Sigmoid colon (tissue), 7 donors: ENCODE data around the gene PTRH1. TPM values are rescaled to one million over a fixed set of nuclear protein-coding genes. Genes with fewer than 3 reads are reported as not detected.

Source experiments
- DNase-seq: peaks from one replicate; pipeline ENCODE4 v3.0.0-alpha.2; 2019
- H3K27ac ChIP-seq, 4 donors: fragments of 200-600 bp; sonication (generic); one replicate each; pipeline ENCODE4 v1.5.1; 2016 to 2019; ENCODE audit warnings: mild to moderate bottlenecking in 1 of 4
- H3K27me3 ChIP-seq, 3 donors: fragments of 200-600 bp; sonication (generic); one replicate each; pipeline ENCODE4 v1.5.1; 2019; ENCODE audit warnings: mild to moderate bottlenecking in 1 of 3
- H3K36me3 ChIP-seq, 4 donors: fragments of 200-600 bp; sonication (generic); one replicate each; pipeline ENCODE4 v1.5.1; 2016 to 2019
- H3K4me1 ChIP-seq, 4 donors: fragments of 200-600 bp; sonication (generic); one replicate each; pipeline ENCODE4 v1.5.1; 2017 to 2019
- H3K4me3 ChIP-seq, 4 donors: fragments of 200-600 bp; sonication (generic); one replicate each; pipeline ENCODE4 v1.5.1; 2017 to 2019; ENCODE audit warnings: mild to moderate bottlenecking in 2 of 4, moderate library complexity in 1 of 4
- H3K9me3 ChIP-seq, 4 donors: fragments of 200-600 bp in 3 of 4; sonication (generic) in 3 of 4; one replicate each; pipeline versions ENCODE4 v1.5.1 to v1.6.1; 2013 to 2019
- CTCF ChIP-seq, 4 experiments: fragments of 450-650 bp in 3 of 4; fragments of 200-600 bp in 1 of 4; IDR thresholded peaks; one replicate each; pipeline ENCODE4 v1.5.1; 2016 to 2019; ENCODE audit warnings: antibody characterized with exemption in 4 of 4, mild to moderate bottlenecking in 3 of 4, moderate library complexity in 2 of 4
- EP300 ChIP-seq, 4 donors: sonication (generic); formaldehyde crosslinking; IDR thresholded peaks; one replicate each; pipeline ENCODE4 v1.6.1; 2017; ENCODE audit warnings: antibody characterized with exemption in 4 of 4
- POLR2A ChIP-seq, 2 donors: fragments of 450-650 bp; IDR thresholded peaks; one replicate each; pipeline ENCODE4 v1.6.1; 2016; ENCODE audit warnings: antibody characterized with exemption in 2 of 2, mild to moderate bottlenecking in 2 of 2, moderate library complexity in 2 of 2
- POLR2AphosphoS5 ChIP-seq, 4 donors: sonication (generic); formaldehyde crosslinking; IDR thresholded peaks; one replicate each; pipeline ENCODE4 v1.6.1; 2017; ENCODE audit warnings: antibody characterized with exemption in 4 of 4
- WGBS, 2 donors: extraction: QIAGEN DNeasy Blood & Tissue Kit; methylation state at CpG; one replicate each; pipeline ENCODE4 v1.1.7; 2013; 5-methylcytosine and 5-hydroxymethylcytosine counted together
- intact Hi-C: fragments of 100-400 bp; cut with DNase I; formaldehyde crosslinking; loops from one replicate; pipeline ENCODE4 v1.15.1; 2023
- polyA plus RNA-seq, 3 donors: library from polyadenylated mRNA; stranded (reverse); fragments of 200-250 nt; gene quantifications; one replicate each; pipeline ENCODE4 v1.2.3, GENCODE V29; 2013
- total RNA-seq, 4 donors: library from RNA; depleted of rRNA; stranded (reverse); fragments of >200 nt; gene quantifications; one replicate each; pipeline ENCODE4 v1.1.0, GENCODE V29; 2016
- donor health status: healthy with polysubstance abuse.
- donor health status: Bipolar disorder and iron deficiency.
- donor health status: healthy.

PTRH1 gene
- total and polyA plus RNA-seq, 7 donors = 8.9 to 25.8 (median 16.3) TPM

GRCh38 chr9:127679506-127679905 is 36.0 kb downstream of the PTRH1 start:
- 84 to 85% methylated on average over 2 of the region's 2 CpGs for WGBS, 2 donors
- TF ChIP-seq POLR2A (IDR thresholded peaks at IDR 0.05) (no peak), EP300 (IDR thresholded peaks at IDR 0.05) (no peak), CTCF (IDR thresholded peaks at IDR 0.05) (no peak), POLR2AphosphoS5 (IDR thresholded peaks at IDR 0.05) (no peak)
- H3K4me3 ChIP-seq = no peak overlapping the region
- DNase-seq = no peak
- no peaks in the 10 kb centered on the region for H3K4me1 ChIP-seq
- no peaks in the 10 kb centered on the region for H3K27me3 ChIP-seq
- intact Hi-C loops = no loop called here
- H3K36me3 ChIP-seq = peaks cover 18 to 94% (median 37%) of the 10 kb centered on the region in 4 donors
- H3K9me3 ChIP-seq = no peaks in the 10 kb centered on the region
- H3K27ac ChIP-seq = no peak overlapping the region

- no peak overlapping the region for H3K27ac ChIP-seq
- no peaks in the 10 kb centered on the region for H3K27me3 ChIP-seq
- WGBS, 2 donors = 94% methylated on average over 12 of the region's 12 CpGs
- H3K9me3 ChIP-seq = no peaks in the 10 kb centered on the region
- TF ChIP-seq CTCF (IDR thresholded peaks at IDR 0.05) (no peak), EP300 (IDR thresholded peaks at IDR 0.05) (no peak), POLR2A (IDR thresholded peaks at IDR 0.05) (no peak), POLR2AphosphoS5 (IDR thresholded peaks at IDR 0.05) (no peak)
- peaks cover 12 to 94% (median 26%) of the 10 kb centered on the region in 4 donors for H3K36me3 ChIP-seq
- DNase-seq = no peak
- intact Hi-C loops = no loop called here
- no peaks in the 10 kb centered on the region for H3K4me1 ChIP-seq
- no peak overlapping the region for H3K4me3 ChIP-seq
Measured at GRCh38 chr9:127676638-127677037, 38.8 kb downstream of the PTRH1 start.

- intact Hi-C loops = no loop called here
- WGBS, 2 donors = 87 to 92% methylated on average over 7 of the region's 7 CpGs
- peaks cover 0 to 89% (median 15%) of the 10 kb centered on the region in 4 donors for H3K36me3 ChIP-seq
- H3K4me1 ChIP-seq = no peaks in the 10 kb centered on the region
- H3K4me3 ChIP-seq = no peak overlapping the region
- no peaks in the 10 kb centered on the region for H3K9me3 ChIP-seq
- H3K27me3 ChIP-seq = no peaks in the 10 kb centered on the region
- H3K27ac ChIP-seq = no peak overlapping the region
- TF ChIP-seq POLR2A (IDR thresholded peaks at IDR 0.05) (no peak), CTCF (IDR thresholded peaks at IDR 0.05) (no peak), EP300 (IDR thresholded peaks at IDR 0.05) (no peak), POLR2AphosphoS5 (IDR thresholded peaks at IDR 0.05) (no peak)
- no peak for DNase-seq
Measured at GRCh38 chr9:127673234-127673633, 42.2 kb downstream of the PTRH1 start.

GRCh38 chr9:127667906-127668305 is 47.6 kb downstream of the PTRH1 start:
- Histone ChIP-seq H3K27ac (no peak overlapping the region), H3K4me1 (no peaks in the 10 kb centered on the region), H3K9me3 (no peaks in the 10 kb centered on the region), H3K36me3 (peaks cover 0 to 93% (median 19%) of the 10 kb centered on the region in 4 donors), H3K4me3 (no peak overlapping the region), H3K27me3 (no peaks in the 10 kb centered on the region)
- TF ChIP-seq POLR2A (IDR thresholded peaks at IDR 0.05) = no peak
- no peak for TF ChIP-seq EP300 (IDR thresholded peaks at IDR 0.05)
- no peak for TF ChIP-seq CTCF (IDR thresholded peaks at IDR 0.05)
- TF ChIP-seq POLR2AphosphoS5 (IDR thresholded peaks at IDR 0.05) = no peak
- WGBS, 2 donors = 93% methylated on average over 18 of the region's 18 CpGs
- intact Hi-C loops = no loop called here
- DNase-seq = no peak
